Neural cell (in vitro differentiated cells): ENCODE measurements around the gene PSMD8. TPM values are rescaled to one million over a fixed set of nuclear protein-coding genes. Genes with fewer than 3 reads are reported as not detected.

Experiments used
- H2AFZ ChIP-seq: fragments of 200-600, 300-800 bp; sonication (generic), shearing (Covaris generic); 2 replicates; pipeline ENCODE4 v1.6.0; 2014; ENCODE audit warnings: low read depth, mild to moderate bottlenecking, antibody characterized with exemption, low read length, moderate library complexity
- H3F3A ChIP-seq: fragments of 200-600 bp; shearing (Covaris generic); 2 replicates; pipeline ENCODE4 v1.6.1; 2016; ENCODE audit warnings: mild to moderate bottlenecking, moderate library complexity, mixed read lengths, antibody characterized with exemption, low read length; ENCODE audit not compliant: insufficient read depth, poor library complexity, severe bottlenecking
- H3K27ac ChIP-seq: fragments of 200-600, 300-800 bp; sonication (generic), shearing (Covaris generic); 2 replicates; pipeline ENCODE4 v1.5.1; 2014; ENCODE audit warnings: mild to moderate bottlenecking, low read length, moderate library complexity
- H3K27me3 ChIP-seq: fragments of 300-800, 200-600 bp; sonication (generic), shearing (Covaris generic); 2 replicates; pipeline ENCODE4 v1.6.0; 2014; ENCODE audit warnings: mild to moderate bottlenecking, low read depth, low read length, moderate library complexity; ENCODE audit not compliant: insufficient read depth
- H3K36me3 ChIP-seq: fragments of 300-800, 200-600 bp; sonication (generic), shearing (Covaris generic); 2 replicates; pipeline ENCODE4 v1.5.1; 2014; ENCODE audit warnings: mild to moderate bottlenecking, antibody characterized with exemption, low read length, moderate library complexity; ENCODE audit not compliant: insufficient read depth
- H3K4me2 ChIP-seq: fragments of 300-800, 200-600 bp; sonication (generic), shearing (Covaris generic); 2 replicates; pipeline ENCODE4 v1.6.0; 2014; ENCODE audit warnings: mild to moderate bottlenecking, low read length
- H3K4me3 ChIP-seq: fragments of 300-800, 200-600 bp; sonication (generic), shearing (Covaris generic); 2 replicates; pipeline ENCODE4 v1.5.1; 2014; ENCODE audit warnings: mild to moderate bottlenecking, low read length, moderate library complexity
- H3K79me2 ChIP-seq: fragments of 200-600 bp; shearing (Covaris generic); replicated peaks from 2 replicates; pipeline ENCODE4 v1.6.0; 2014; ENCODE audit warnings: mild to moderate bottlenecking, low read length, moderate library complexity; ENCODE audit not compliant: insufficient read depth
- H3K9ac ChIP-seq: fragments of 300-800, 200-600 bp; sonication (generic), shearing (Covaris generic); 2 replicates; pipeline ENCODE4 v1.6.1; 2016; ENCODE audit warnings: mild to moderate bottlenecking, low read length, mixed read lengths
- H3K9me2 ChIP-seq: fragments of 200-600 bp; shearing (Covaris generic); 2 replicates; pipeline ENCODE4 v1.6.1; 2016; ENCODE audit warnings: mild to moderate bottlenecking, low read length, mixed read lengths; ENCODE audit not compliant: insufficient read depth
- H3K9me3 ChIP-seq: fragments of 200-600, 300-800 bp; sonication (generic), shearing (Covaris generic); 2 replicates; pipeline ENCODE4 v1.6.1; 2016; ENCODE audit warnings: mild to moderate bottlenecking, mixed run types, low read length, moderate library complexity, mixed read lengths
- H4K20me1 ChIP-seq: fragments of 200-600 bp; shearing (Covaris generic); 2 replicates; pipeline ENCODE4 v1.6.1; 2016; ENCODE audit warnings: mild to moderate bottlenecking, mixed run types; ENCODE audit not compliant: insufficient read depth
- CTCF ChIP-seq: fragments of 450-650 bp; IDR thresholded peaks from 2 replicates; pipeline ENCODE4 v1.5.1; 2014; ENCODE audit warnings: antibody characterized with exemption, mild to moderate bottlenecking, moderate library complexity; ENCODE audit not compliant: poor library complexity, severe bottlenecking
- EP300 ChIP-seq: fragments of 450-650 bp; conservative IDR thresholded peaks from 2 replicates; pipeline ENCODE4 v1.6.1; 2014; ENCODE audit warnings: antibody characterized with exemption, mild to moderate bottlenecking, moderate library complexity; ENCODE audit not compliant: poor library complexity, severe bottlenecking
- EZH2 ChIP-seq: fragments of 200-600, 300-800 bp; shearing (Covaris generic), sonication (generic); IDR thresholded peaks from 2 replicates; pipeline ENCODE4 v1.6.1; 2014; ENCODE audit warnings: antibody characterized with exemption, low read length, borderline replicate concordance, mild to moderate bottlenecking; ENCODE audit not compliant: insufficient read depth, poor library complexity, severe bottlenecking
- MXI1 ChIP-seq: fragments of 450-650 bp; conservative IDR thresholded peaks from 2 replicates; pipeline ENCODE4 v1.6.1; 2014; ENCODE audit warnings: antibody characterized with exemption, mild to moderate bottlenecking; ENCODE audit not compliant: poor library complexity, severe bottlenecking
- POLR2AphosphoS5 ChIP-seq: IDR thresholded peaks from 2 replicates; pipeline ENCODE4 v1.6.1; 2012
- RAD21 ChIP-seq: fragments of 450-650 bp; conservative IDR thresholded peaks from 2 replicates; pipeline ENCODE4 v1.6.1; 2014; ENCODE audit warnings: antibody characterized with exemption, mild to moderate bottlenecking, moderate library complexity
- REST ChIP-seq: IDR thresholded peaks from 2 replicates; pipeline ENCODE4 v1.6.1; 2012; ENCODE audit warnings: borderline replicate concordance
- SMC3 ChIP-seq: fragments of 450-650 bp; conservative IDR thresholded peaks from 2 replicates; pipeline ENCODE4 v1.6.1; 2014; ENCODE audit warnings: antibody characterized with exemption, mild to moderate bottlenecking, moderate library complexity; ENCODE audit not compliant: poor library complexity
- TAF1 ChIP-seq: IDR thresholded peaks from 2 replicates; pipeline ENCODE4 v1.6.1; 2012; ENCODE audit warnings: low read depth
- polyA plus RNA-seq: library from polyadenylated mRNA; depleted of rRNA; stranded (reverse); fragments of >200 nt; gene quantifications from 2 replicates; pipeline ENCODE4 v1.2.3, GENCODE V29; 2014

The PSMD8 gene
- polyA plus RNA-seq, 1 donor from 2014 or later, result 334 TPM

GRCh38 chr19:38402623-38402966 lies 28.2 kb downstream of the PSMD8 start:
- Histone ChIP-seq H3K36me3 (no peaks in the 10 kb centered on the region), H3K9me3 (no peaks in the 10 kb centered on the region), H3K4me2 (no peak overlapping the region), H3K9me2 (no peaks in the 10 kb centered on the region), H3F3A (peaks cover 3% of the 10 kb centered on the region), H2AFZ (peak overlapping the region; percentile 51), H3K9ac (peak overlapping the region; percentile 67), H3K79me2 (no peaks in the 10 kb centered on the region), H3K27me3 (no peaks in the 10 kb centered on the region), H4K20me1 (no peaks in the 10 kb centered on the region), H3K27ac (peak overlapping the region; percentile 85), H3K4me3 (peak overlapping the region; percentile 95)
- TF ChIP-seq POLR2AphosphoS5, result peak; percentile 40
- no peak for TF ChIP-seq TAF1
- peak; percentile 32 for TF ChIP-seq EP300

GRCh38 chr19:38402967-38403674 lies 28.8 kb downstream of the PSMD8 start, which contains the start of gene FAM98C:
TSS of gene FAM98C (plus strand) at chr19:38403093. CDS start at chr19:38403154, 61 bp downstream.
- H3K9me3 ChIP-seq, result no peaks in the 10 kb centered on the region

More at GRCh38 chr19:38402967-38403674, 28.8 kb downstream of the PSMD8 start, which contains the start of gene FAM98C:
- H3K27me3 ChIP-seq, result no peaks in the 10 kb centered on the region
- H3K4me3 ChIP-seq, result peak within 1 kb of the TSS; percentile 95
- peak within 1 kb of the TSS; percentile 62 for H3K4me2 ChIP-seq
- peak within 1 kb of the TSS; percentile 79 for H3K9ac ChIP-seq
- H3K79me2 ChIP-seq, result no peaks in the 10 kb centered on the region
- no peak for TF ChIP-seq EZH2
- peak; percentile 19 for TF ChIP-seq EP300
- TF ChIP-seq REST, result peak; percentile 65
- TF ChIP-seq SMC3, result peak; percentile 87
- TF ChIP-seq RAD21, result peak; percentile 98
- TF ChIP-seq TAF1, result peak; percentile 82
- TF ChIP-seq CTCF, result peak; percentile 99
- TF ChIP-seq MXI1, result peak; percentile 89
- TF ChIP-seq POLR2AphosphoS5, result peak; percentile 61
- no peaks in the 10 kb centered on the region for H3K9me2 ChIP-seq
- H4K20me1 ChIP-seq, result no peaks in the 10 kb centered on the region
- peaks cover 3% of the 10 kb centered on the region for H3F3A ChIP-seq
- peak within 1 kb of the TSS; percentile 85 for H3K27ac ChIP-seq
- no peaks in the 10 kb centered on the region for H3K36me3 ChIP-seq
- H2AFZ ChIP-seq, result peak within 1 kb of the TSS; percentile 56
